Stomach (tissue), 4 donors: ENCODE data around the gene B9D2.

Experiments used
- CTCF ChIP-seq, 7 experiments: fragments of 450-650 bp in 4 of 7; fragments of 200-600 bp in 3 of 7; sonication (generic) in 3 of 7; IDR thresholded peaks; one replicate each; pipeline ENCODE4 v1.5.1; 2016 to 2019; ENCODE audit warnings: antibody characterized with exemption in 7 of 7, control low read depth in 2 of 7, mild to moderate bottlenecking in 1 of 7
- EP300 ChIP-seq: sonication (generic); formaldehyde crosslinking; IDR thresholded peaks from one replicate; pipeline ENCODE4 v1.6.1; 2017; ENCODE audit warnings: antibody characterized with exemption
- POLR2A ChIP-seq, 4 donors: fragments of 450-650 bp; IDR thresholded peaks; one replicate each; pipeline ENCODE4 v1.6.1; 2016; ENCODE audit warnings: antibody characterized with exemption in 4 of 4, control low read depth in 2 of 4, mild to moderate bottlenecking in 1 of 4, moderate library complexity in 1 of 4
- POLR2AphosphoS5 ChIP-seq, 3 donors: sonication (generic); formaldehyde crosslinking; IDR thresholded peaks; one replicate each; pipeline ENCODE4 v1.6.1; 2016; ENCODE audit warnings: antibody characterized with exemption in 3 of 3

- TF ChIP-seq POLR2A (IDR thresholded peaks at IDR 0.05) = no peak
- no peak for TF ChIP-seq CTCF (IDR thresholded peaks at IDR 0.05)
- TF ChIP-seq POLR2AphosphoS5 (IDR thresholded peaks at IDR 0.05) = peak in 2 of 3 donors; percentile 64 to 65
- no peak for TF ChIP-seq EP300
Measured at GRCh38 chr19:41327576-41328156, 36.3 kb downstream of the B9D2 start.
